GM18519 (cell line): ENCODE results near the gene KRT73.

Experiments used
- ATAC-seq: cut with Tn5 transposase; IDR thresholded peaks from one replicate; pipeline ENCODE4 v1.9.1; 2021; ENCODE audit warnings: mild to moderate bottlenecking, moderate library complexity; ENCODE audit not compliant: unreplicated experiment, low FRiP score

Gene KRT73

GRCh38 chr12:52618216-52618615 is at the start of gene KRT73:
Gene KRT73, minus strand, starts transcription at chr12:52618559. Its CDS starts 35 bp downstream, at chr12:52618524.
- ATAC-seq, result no peak

GRCh38 chr12:52667931-52668330 is 49.6 kb upstream of the KRT73 start:
- no peak for ATAC-seq

GRCh38 chr12:52667509-52667908 is 49.1 kb upstream of the KRT73 start:
- no peak for ATAC-seq

GRCh38 chr12:52666471-52666870 is 48.1 kb upstream of the KRT73 start:
- no peak for ATAC-seq

GRCh38 chr12:52663420-52663819 is 45.1 kb upstream of the KRT73 start:
- no peak for ATAC-seq

GRCh38 chr12:52662918-52663229 is 44.5 kb upstream of the KRT73 start:
- ATAC-seq, result no peak

GRCh38 chr12:52662093-52662917 is 43.9 kb upstream of the KRT73 start:
- ATAC-seq, result no peak

- ATAC-seq, result no peak
These were observed 43.3 kb upstream of the KRT73 start for GRCh38 chr12:52661668-52662067.

GRCh38 chr12:52660934-52661499 is 42.7 kb upstream of the KRT73 start:
- no peak for ATAC-seq

- no peak for ATAC-seq
These were observed 41.6 kb upstream of the KRT73 start for GRCh38 chr12:52659951-52660350.

GRCh38 chr12:52659395-52659794 is 41.0 kb upstream of the KRT73 start:
- ATAC-seq, result no peak

GRCh38 chr12:52658196-52658595 is 39.8 kb upstream of the KRT73 start:
- no peak for ATAC-seq

GRCh38 chr12:52657250-52657902 is 39.0 kb upstream of the KRT73 start:
- no peak for ATAC-seq

- ATAC-seq, result no peak
These were observed 38.3 kb upstream of the KRT73 start for GRCh38 chr12:52656616-52657015.

- ATAC-seq, result no peak
These were observed 37.4 kb upstream of the KRT73 start for GRCh38 chr12:52655720-52656124.

- ATAC-seq, result no peak
These were observed 36.9 kb upstream of the KRT73 start for GRCh38 chr12:52655251-52655650.

GRCh38 chr12:52651726-52652261 is 33.4 kb upstream of the KRT73 start, which contains the start of gene KRT2:
Gene KRT2, minus strand, starts transcription at chr12:52652211. Its CDS starts 69 bp downstream, at chr12:52652142.
- no peak for ATAC-seq

GRCh38 chr12:52650520-52651081 is 32.2 kb upstream of the KRT73 start:
- no peak for ATAC-seq

- ATAC-seq, result no peak
These were observed 30.7 kb upstream of the KRT73 start for GRCh38 chr12:52649066-52649465.

GRCh38 chr12:52648012-52648550 is 29.7 kb upstream of the KRT73 start:
- no peak for ATAC-seq

GRCh38 chr12:52647601-52648000 is 29.2 kb upstream of the KRT73 start:
- ATAC-seq, result no peak
